Uterus (tissue), 4 donors: ENCODE measurements around the gene SPIRE1. TPM values are rescaled to one million over a fixed set of nuclear protein-coding genes. Genes with fewer than 3 reads are reported as not detected.

Source experiments
- DNase-seq, 2 donors: peaks; one replicate each; pipeline ENCODE4 v3.0.0-alpha.2; 2019 to 2020
- H3K27ac ChIP-seq, 2 donors: fragments of 200-600 bp; sonication (generic); 1 replicate in 1 of 2; 2 replicates in 1 of 2; pipeline ENCODE4 v1.5.1; 2016 to 2018
- H3K27me3 ChIP-seq, 2 donors: fragments of 200-600 bp; sonication (generic); one replicate each; pipeline ENCODE4 v1.5.1; 2018 to 2019; ENCODE audit warnings: control low read depth in 1 of 2
- H3K36me3 ChIP-seq, 2 donors: fragments of 200-600 bp; sonication (generic); one replicate each; pipeline ENCODE4 v1.5.1; 2019; ENCODE audit warnings: control low read depth in 1 of 2
- H3K4me1 ChIP-seq, 2 donors: fragments of 200-600 bp; sonication (generic); one replicate each; pipeline ENCODE4 v1.5.1; 2018 to 2019; ENCODE audit warnings: control low read depth in 1 of 2
- H3K4me3 ChIP-seq, 2 donors: fragments of 200-600 bp; sonication (generic); 1 replicate in 1 of 2; 2 replicates in 1 of 2; pipeline ENCODE4 v1.5.1; 2018 to 2019; ENCODE audit warnings: mild to moderate bottlenecking in 1 of 2
- H3K9me3 ChIP-seq, 2 donors: fragments of 200-600 bp; sonication (generic); one replicate each; pipeline ENCODE4 v1.5.1; 2019; ENCODE audit warnings: control low read depth in 1 of 2
- POLR2A ChIP-seq, 2 donors: fragments of 450-650 bp; IDR thresholded peaks; one replicate each; pipeline ENCODE4 v1.6.1; 2016; ENCODE audit warnings: antibody characterized with exemption in 2 of 2, mild to moderate bottlenecking in 1 of 2, moderate library complexity in 1 of 2
- intact Hi-C: fragments of 100-400 bp; cut with DNase I; formaldehyde crosslinking; loops from one replicate; pipeline ENCODE4 v1.15.1; 2023; ENCODE audit warnings: low total_unique reads
- total RNA-seq, 4 donors: library from RNA; depleted of rRNA in 3 of 4; stranded (reverse); fragments of >200 nt in 3 of 4; gene quantifications; one replicate each; pipeline versions ENCODE4 v1.1.0 to v1.2.4, GENCODE V29; 2014 to 2023
- TF ChIP-seq, protein P1 (sequence below), 4 experiments: fragments of 200-600 bp in 2 of 4; fragments of 450-650 bp in 2 of 4; sonication (generic) in 2 of 4; IDR thresholded peaks; one replicate each; pipeline ENCODE4 v1.5.1; 2016 to 2019; ENCODE audit warnings: antibody characterized with exemption in 4 of 4, mild to moderate bottlenecking in 2 of 4, moderate library complexity in 1 of 4
- donor health status: DM: yes; HTN: yes; CAD: no.

The SPIRE1 gene
- total RNA-seq, 4 donors from 2014 or later = 12.9 to 78.1 (median 27.5) TPM

GRCh38 chr18:12479536-12479935 is 178.4 kb downstream of the SPIRE1 start:
- TF ChIP-seq POLR2A (IDR thresholded peaks at IDR 0.05) = no peak
- TF ChIP-seq, protein P1, sequence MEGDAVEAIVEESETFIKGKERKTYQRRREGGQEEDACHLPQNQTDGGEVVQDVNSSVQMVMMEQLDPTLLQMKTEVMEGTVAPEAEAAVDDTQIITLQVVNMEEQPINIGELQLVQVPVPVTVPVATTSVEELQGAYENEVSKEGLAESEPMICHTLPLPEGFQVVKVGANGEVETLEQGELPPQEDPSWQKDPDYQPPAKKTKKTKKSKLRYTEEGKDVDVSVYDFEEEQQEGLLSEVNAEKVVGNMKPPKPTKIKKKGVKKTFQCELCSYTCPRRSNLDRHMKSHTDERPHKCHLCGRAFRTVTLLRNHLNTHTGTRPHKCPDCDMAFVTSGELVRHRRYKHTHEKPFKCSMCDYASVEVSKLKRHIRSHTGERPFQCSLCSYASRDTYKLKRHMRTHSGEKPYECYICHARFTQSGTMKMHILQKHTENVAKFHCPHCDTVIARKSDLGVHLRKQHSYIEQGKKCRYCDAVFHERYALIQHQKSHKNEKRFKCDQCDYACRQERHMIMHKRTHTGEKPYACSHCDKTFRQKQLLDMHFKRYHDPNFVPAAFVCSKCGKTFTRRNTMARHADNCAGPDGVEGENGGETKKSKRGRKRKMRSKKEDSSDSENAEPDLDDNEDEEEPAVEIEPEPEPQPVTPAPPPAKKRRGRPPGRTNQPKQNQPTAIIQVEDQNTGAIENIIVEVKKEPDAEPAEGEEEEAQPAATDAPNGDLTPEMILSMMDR (IDR thresholded peaks at IDR 0.05) = no peak
- DNase-seq = no peak
- intact Hi-C loops = no loop called here

GRCh38 chr18:12478269-12479047 is 179.4 kb downstream of the SPIRE1 start:
- intact Hi-C loops = no loop called here
- no peak for DNase-seq
- no peak for TF ChIP-seq POLR2A (IDR thresholded peaks at IDR 0.05)
- TF ChIP-seq, protein P1 (IDR thresholded peaks at IDR 0.05) = no peak

More at GRCh38 chr18:12479536-12479935, 178.4 kb downstream of the SPIRE1 start:
- Histone ChIP-seq H3K27me3 (no peaks in the 10 kb centered on the region), H3K9me3 (no peaks in the 10 kb centered on the region), H3K27ac (no peak overlapping the region), H3K4me3 (no peak overlapping the region), H3K36me3 (no peaks in the 10 kb centered on the region), H3K4me1 (no peaks in the 10 kb centered on the region)

GRCh38 chr18:12477606-12478005 is 180.3 kb downstream of the SPIRE1 start:
- TF ChIP-seq, protein P1 (IDR thresholded peaks at IDR 0.05) = no peak
- no peak for TF ChIP-seq POLR2A (IDR thresholded peaks at IDR 0.05)
- intact Hi-C loops = no loop called here
- H3K4me3 ChIP-seq = no peak overlapping the region
- no peaks in the 10 kb centered on the region for H3K27me3 ChIP-seq
- no peak for DNase-seq
- no peak overlapping the region for H3K27ac ChIP-seq
- H3K9me3 ChIP-seq = no peaks in the 10 kb centered on the region
- no peaks in the 10 kb centered on the region for H3K4me1 ChIP-seq
- no peaks in the 10 kb centered on the region for H3K36me3 ChIP-seq

More at GRCh38 chr18:12478269-12479047, 179.4 kb downstream of the SPIRE1 start:
- H3K9me3 ChIP-seq = no peaks in the 10 kb centered on the region
- no peaks in the 10 kb centered on the region for H3K4me1 ChIP-seq
- no peaks in the 10 kb centered on the region for H3K36me3 ChIP-seq
- H3K4me3 ChIP-seq = no peak overlapping the region
- H3K27ac ChIP-seq = no peak overlapping the region
- H3K27me3 ChIP-seq = no peaks in the 10 kb centered on the region

GRCh38 chr18:12476955-12477354 is 181.0 kb downstream of the SPIRE1 start:
- no peaks in the 10 kb centered on the region for H3K27me3 ChIP-seq
- H3K36me3 ChIP-seq = no peaks in the 10 kb centered on the region
- intact Hi-C loops = no loop called here
- no peak for DNase-seq
- no peaks in the 10 kb centered on the region for H3K9me3 ChIP-seq
- no peak overlapping the region for H3K4me3 ChIP-seq
- no peaks in the 10 kb centered on the region for H3K4me1 ChIP-seq
- H3K27ac ChIP-seq = no peak overlapping the region
- no peak for TF ChIP-seq POLR2A (IDR thresholded peaks at IDR 0.05)
- TF ChIP-seq, protein P1 (IDR thresholded peaks at IDR 0.05) = no peak

DNA sequence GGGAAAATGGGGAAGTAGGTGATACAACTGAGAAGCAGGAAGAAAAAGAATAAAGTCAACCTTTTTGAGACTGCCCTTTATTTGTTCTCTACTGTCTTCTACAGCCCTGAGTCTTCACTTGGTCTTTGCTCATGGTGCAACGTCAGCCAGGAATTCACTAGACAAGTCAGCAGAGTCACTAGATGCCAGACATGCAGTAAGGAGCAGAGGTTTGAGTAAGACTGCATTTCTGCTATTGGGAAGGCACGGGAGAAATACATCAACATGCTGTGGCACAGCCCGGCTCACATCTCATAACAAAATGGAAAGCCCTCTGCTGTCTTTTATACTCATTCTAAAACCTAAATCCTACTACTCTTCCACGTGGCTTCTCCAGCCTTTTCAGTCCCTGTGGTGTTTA is 183.0 kb downstream of the SPIRE1 start:
- no peaks in the 10 kb centered on the region for H3K27me3 ChIP-seq
- TF ChIP-seq, protein P1 (IDR thresholded peaks at IDR 0.05) = no peak
- TF ChIP-seq POLR2A (IDR thresholded peaks at IDR 0.05) = no peak
- intact Hi-C loops = no loop called here
- H3K4me3 ChIP-seq = no peak overlapping the region
- H3K9me3 ChIP-seq = no peaks in the 10 kb centered on the region
- no peaks in the 10 kb centered on the region for H3K36me3 ChIP-seq
- H3K4me1 ChIP-seq = no peaks in the 10 kb centered on the region
- DNase-seq = no peak
- H3K27ac ChIP-seq = no peak overlapping the region
